ENCODE measurements around the gene SPEG. TPM values are rescaled to one million over a fixed set of nuclear protein-coding genes. Genes with fewer than 3 reads are reported as not detected.

The SPEG gene
- total RNA-seq, 1 donor from 2014 or later, result 5.6 TPM

DNA sequence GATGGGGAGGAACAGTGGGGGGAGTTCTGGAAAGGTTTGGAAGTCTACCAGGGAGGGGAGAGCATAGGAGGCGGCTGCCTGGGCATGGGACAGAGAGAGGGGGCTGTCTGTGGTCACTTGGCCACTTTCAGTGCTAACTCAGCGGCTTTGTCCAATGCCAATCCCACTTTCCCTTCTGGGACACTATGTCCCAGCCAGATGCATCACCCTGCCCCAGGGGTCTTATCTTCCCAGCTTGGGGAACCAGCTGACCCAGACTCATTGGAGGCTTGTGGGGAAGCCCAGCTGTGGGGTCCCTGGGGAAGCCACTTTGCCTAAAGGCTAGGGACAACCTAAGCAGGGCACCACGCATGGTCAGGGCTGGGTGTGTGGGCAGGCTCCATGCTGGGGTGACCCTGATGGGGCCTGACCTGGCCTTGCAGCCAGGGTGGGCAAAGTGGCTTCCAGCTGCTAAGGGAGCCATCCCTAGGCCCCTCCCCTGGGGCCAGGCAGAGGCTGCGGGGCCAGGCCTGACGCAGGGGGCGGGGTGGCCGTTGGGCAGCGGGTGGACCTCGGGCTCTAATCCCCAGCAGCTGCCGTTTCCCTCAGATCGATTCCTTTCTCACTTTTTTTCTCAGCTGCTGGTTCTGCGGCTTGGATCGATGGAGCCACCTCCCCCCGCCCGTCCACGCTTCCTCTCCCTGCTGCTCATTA, 78.0 kb downstream of the SPEG start:
- peaks cover 63% of the 10 kb centered on the region for H3K27me3 ChIP-seq
- ATAC-seq (no peak), DNase-seq (no peak)
- H3K36me3 ChIP-seq, result no peaks in the 10 kb centered on the region
- intact Hi-C loops (cut with DNase I), result no loop called here
- H3K9me3 ChIP-seq, result no peaks in the 10 kb centered on the region
- no peak overlapping the region for H3K27ac ChIP-seq
- no peak overlapping the region for H3K4me3 ChIP-seq
- TF ChIP-seq, protein P1, sequence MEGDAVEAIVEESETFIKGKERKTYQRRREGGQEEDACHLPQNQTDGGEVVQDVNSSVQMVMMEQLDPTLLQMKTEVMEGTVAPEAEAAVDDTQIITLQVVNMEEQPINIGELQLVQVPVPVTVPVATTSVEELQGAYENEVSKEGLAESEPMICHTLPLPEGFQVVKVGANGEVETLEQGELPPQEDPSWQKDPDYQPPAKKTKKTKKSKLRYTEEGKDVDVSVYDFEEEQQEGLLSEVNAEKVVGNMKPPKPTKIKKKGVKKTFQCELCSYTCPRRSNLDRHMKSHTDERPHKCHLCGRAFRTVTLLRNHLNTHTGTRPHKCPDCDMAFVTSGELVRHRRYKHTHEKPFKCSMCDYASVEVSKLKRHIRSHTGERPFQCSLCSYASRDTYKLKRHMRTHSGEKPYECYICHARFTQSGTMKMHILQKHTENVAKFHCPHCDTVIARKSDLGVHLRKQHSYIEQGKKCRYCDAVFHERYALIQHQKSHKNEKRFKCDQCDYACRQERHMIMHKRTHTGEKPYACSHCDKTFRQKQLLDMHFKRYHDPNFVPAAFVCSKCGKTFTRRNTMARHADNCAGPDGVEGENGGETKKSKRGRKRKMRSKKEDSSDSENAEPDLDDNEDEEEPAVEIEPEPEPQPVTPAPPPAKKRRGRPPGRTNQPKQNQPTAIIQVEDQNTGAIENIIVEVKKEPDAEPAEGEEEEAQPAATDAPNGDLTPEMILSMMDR (IDR thresholded peaks at IDR 0.05), result no peak
- H3K4me1 ChIP-seq, result peaks cover 3% of the 10 kb centered on the region

DNA sequence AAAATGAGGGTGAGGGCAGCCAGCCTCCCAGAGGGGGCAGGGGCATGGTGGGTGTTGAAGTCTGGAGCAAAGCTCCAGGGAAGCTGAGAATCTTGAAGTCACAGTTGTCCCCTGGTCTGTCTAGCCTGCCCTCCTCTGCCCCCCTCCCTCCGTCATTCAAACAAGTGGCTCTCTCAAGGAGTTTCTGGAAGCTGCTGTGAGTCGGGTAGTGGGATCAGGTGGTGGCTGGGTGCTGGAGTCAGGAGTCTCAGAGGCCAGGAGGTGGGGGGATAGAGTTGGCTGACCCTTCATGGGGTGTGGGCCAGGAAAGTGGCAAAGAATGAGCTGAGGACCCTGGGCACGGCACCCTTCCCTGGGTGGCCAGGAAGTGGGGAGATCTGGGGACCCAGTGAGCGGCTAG, 79.1 kb downstream of the SPEG start:
- Histone ChIP-seq H3K27ac (no peak overlapping the region), H3K27me3 (peaks cover 72% of the 10 kb centered on the region), H3K36me3 (no peaks in the 10 kb centered on the region), H3K4me1 (peaks cover 3% of the 10 kb centered on the region), H3K9me3 (no peaks in the 10 kb centered on the region), H3K4me3 (no peak overlapping the region)
- ATAC-seq, result no peak
- intact Hi-C loops (cut with DNase I), result no loop called here
- no peak for DNase-seq
- TF ChIP-seq, protein P1 (IDR thresholded peaks at IDR 0.05), result no peak

DNA sequence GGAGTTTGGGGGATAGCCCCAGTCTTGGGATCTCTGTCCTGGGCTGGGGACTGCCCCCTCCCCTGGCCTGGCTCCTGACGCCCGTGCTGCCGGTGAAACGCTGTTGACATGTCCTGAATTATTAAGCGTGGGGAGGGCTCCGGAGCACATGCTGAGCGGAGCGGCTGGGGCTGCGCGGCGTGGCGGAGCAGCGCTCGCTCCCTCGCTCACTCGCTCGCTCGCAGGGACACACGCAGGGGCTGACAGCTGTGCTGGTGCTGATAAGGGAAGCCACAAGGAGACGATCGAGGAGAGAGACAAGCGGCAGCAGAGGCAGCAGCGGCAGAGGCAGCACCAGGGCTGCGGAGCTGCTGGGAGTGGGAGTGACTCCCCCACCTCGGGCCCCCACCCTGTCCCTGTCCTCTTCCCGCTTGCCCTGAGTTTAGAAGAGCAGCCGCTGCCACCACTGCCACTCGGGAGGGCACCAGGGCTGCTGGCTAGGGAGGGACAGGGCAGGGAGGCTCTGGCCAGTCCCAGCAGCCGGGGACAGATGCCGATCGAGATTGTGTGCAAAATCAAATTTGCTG, 79.6 kb downstream of the SPEG start, which contains the start of gene ASIC4:
Gene ASIC4, plus strand, starts transcription at position 287 of the 566 bp plus-strand sequence. Its CDS starts 243 bp downstream, at position 530.
- no peaks in the 10 kb centered on the region for H3K9me3 ChIP-seq
- TF ChIP-seq, protein P1 (IDR thresholded peaks at IDR 0.05), result no peak
- peaks cover 3% of the 10 kb centered on the region for H3K4me1 ChIP-seq
- no peak within 1 kb of the TSS for H3K4me3 ChIP-seq
- ATAC-seq (no peak), DNase-seq (no peak)
- H3K27me3 ChIP-seq, result peaks cover 76% of the 10 kb centered on the region
- H3K36me3 ChIP-seq, result no peaks in the 10 kb centered on the region
- H3K27ac ChIP-seq, result no peak within 1 kb of the TSS
- intact Hi-C loops (cut with DNase I), result no loop called here

DNA sequence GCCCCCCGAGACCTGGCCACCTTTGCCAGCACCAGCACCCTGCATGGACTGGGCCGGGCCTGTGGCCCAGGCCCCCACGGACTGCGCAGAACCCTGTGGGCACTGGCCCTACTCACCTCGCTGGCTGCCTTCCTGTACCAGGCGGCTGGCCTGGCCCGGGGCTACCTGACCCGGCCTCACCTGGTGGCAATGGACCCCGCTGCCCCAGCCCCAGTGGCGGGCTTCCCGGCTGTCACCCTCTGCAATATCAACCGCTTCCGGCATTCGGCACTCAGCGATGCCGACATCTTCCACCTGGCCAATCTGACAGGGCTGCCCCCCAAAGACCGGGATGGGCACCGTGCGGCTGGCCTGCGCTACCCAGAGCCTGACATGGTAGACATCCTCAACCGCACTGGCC, 80.2 kb downstream of the SPEG start:
- TF ChIP-seq, protein P1 (IDR thresholded peaks at IDR 0.05), result no peak
- DNase-seq (no peak), ATAC-seq (no peak)
- Histone ChIP-seq H3K4me1 (peaks cover 2% of the 10 kb centered on the region), H3K27ac (no peak overlapping the region), H3K9me3 (no peaks in the 10 kb centered on the region), H3K27me3 (peaks cover 82% of the 10 kb centered on the region), H3K4me3 (no peak overlapping the region), H3K36me3 (no peaks in the 10 kb centered on the region)
- intact Hi-C loops (cut with DNase I), result no loop called here

DNA sequence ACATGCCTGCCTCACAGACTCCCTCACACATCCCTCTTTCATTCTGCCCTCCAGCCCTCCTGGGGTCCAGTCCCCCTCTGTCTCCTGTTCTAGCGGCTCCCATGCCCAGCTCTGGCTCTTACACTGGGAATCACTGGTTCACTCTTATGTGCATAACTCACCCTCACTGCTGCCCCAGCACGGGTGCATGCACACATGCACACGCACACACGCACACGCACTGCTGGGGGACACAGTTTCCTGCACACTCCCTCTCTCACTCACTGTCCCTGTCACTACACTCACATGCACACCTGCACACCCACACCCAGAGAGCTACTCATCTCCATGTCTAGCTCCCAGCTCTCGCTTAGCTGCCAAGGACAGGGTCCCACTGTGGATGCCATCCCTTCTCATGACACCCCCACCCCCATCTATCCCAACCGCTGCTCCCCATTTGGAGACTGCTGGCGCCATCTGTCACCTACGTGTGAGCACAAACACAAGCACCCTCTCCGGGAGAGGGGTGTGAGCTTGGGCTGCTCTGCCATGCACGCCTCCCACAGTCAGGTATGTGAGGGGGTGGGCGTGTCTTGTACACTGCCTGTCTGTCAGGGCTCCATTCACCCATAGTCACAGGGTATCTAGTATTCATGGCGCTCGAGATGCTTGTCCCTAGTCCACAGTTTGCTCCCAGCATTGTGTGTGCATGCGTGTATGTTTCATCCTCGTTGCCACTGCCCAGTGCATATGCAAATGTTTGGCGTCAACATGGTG, 81.4 kb downstream of the SPEG start:
- intact Hi-C loops (cut with DNase I), result no loop called here
- H3K36me3 ChIP-seq, result no peaks in the 10 kb centered on the region
- no peaks in the 10 kb centered on the region for H3K4me1 ChIP-seq
- TF ChIP-seq, protein P1 (IDR thresholded peaks at IDR 0.05), result no peak
- no peak overlapping the region for H3K27ac ChIP-seq
- no peak for ATAC-seq
- no peak overlapping the region for H3K4me3 ChIP-seq
- no peaks in the 10 kb centered on the region for H3K9me3 ChIP-seq
- H3K27me3 ChIP-seq, result peaks cover 86% of the 10 kb centered on the region
- DNase-seq, result no peak
